Activated CD8-positive, alpha-beta memory T cell treated with anti-CD3 and anti-CD28 coated beads, Interleukin-2, amount 50 U/mL, for 24 hours (primary cell): ENCODE measurements around the gene MAGI2.

Experiments used
- DNase-seq: peaks from one replicate; pipeline ENCODE4 v3.0.0-alpha.2; 2020; ENCODE audit errors: extremely low read depth

The MAGI2 gene

DNA sequence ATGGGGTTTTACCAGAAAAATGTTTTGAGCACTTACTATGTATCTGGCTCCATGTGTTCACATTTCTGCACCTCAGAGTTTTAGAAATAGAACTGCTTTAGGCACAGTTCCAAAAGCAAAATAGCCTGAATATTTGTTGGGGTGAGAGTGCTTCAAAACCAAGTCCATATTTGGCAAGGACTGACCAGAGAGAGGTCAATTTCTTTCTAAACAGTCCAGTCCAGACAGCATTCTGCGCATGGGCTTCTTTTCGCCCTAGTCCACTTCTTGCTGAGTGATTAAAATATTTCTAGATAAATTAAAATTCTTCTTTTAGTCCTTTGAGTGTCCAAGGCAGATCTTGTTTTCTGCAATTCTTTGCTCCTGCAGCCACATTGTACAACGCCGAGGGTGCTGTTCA lies 1227.9 kb downstream of the MAGI2 start:
- no peak for DNase-seq

- DNase-seq, result no peak
Observed at GRCh38 chr7:78224923-78225322, 1228.5 kb downstream of the MAGI2 start.

DNA sequence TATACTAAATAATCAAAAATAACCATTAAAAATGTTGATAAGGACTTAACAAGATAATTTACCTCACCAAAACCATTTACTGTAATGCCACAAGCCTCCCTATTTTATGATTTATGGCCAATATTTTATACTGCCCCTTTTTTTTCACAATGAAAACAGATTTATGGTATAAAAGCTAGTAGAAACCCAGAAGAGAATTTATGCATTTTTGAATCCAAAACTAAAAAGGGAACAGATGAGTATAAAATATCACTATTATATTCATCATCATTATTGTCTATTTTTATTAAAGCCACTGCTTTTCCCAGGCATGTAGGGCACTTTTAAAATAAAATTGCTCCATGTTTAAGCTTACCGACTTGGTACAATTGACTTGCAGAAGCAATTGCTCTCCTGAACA lies 1229.9 kb downstream of the MAGI2 start:
- no peak for DNase-seq

GRCh38 chr7:78222001-78222751 lies 1231.3 kb downstream of the MAGI2 start:
- no peak for DNase-seq

DNA sequence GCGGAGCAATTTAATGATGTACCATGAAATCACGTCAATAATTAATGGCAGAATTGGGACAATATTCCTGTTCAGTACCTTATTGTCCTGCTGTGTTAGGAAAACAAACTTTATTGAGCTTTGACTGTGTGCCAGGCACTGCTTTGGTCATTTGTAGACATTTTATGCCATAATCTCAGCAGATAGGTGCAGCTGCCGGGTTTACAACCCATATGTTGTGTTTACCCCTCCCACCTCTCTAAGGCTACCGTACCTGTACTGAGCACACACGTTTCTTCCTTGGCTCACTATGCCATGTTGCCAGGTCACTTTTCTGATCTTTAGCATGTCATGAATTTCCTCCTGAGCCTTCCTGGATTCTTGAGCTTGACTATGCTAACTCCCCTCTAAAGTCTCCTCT lies 1232.7 kb downstream of the MAGI2 start:
- DNase-seq, result no peak

DNA sequence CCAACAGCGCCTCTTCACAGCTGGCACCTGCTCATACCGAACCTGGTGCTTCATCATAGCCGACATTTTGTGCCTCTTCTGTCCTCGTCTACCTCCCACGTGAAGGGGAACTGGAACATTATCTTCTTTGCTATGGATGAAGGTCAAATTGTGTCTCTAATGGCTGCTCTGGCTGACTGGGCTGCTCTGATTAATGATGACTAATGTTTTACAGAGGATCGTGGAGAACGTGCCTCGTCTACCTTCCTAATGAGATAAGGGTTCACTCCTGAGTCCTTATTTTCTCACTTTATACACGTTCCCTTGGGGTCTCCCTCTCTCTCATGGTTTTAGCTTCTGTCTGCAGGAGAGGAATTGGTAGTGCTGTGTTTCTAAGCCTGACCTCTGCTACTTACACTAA lies 1234.6 kb downstream of the MAGI2 start:
- no peak for DNase-seq

GRCh38 chr7:78218051-78218450 lies 1235.4 kb downstream of the MAGI2 start:
- DNase-seq, result no peak

DNA sequence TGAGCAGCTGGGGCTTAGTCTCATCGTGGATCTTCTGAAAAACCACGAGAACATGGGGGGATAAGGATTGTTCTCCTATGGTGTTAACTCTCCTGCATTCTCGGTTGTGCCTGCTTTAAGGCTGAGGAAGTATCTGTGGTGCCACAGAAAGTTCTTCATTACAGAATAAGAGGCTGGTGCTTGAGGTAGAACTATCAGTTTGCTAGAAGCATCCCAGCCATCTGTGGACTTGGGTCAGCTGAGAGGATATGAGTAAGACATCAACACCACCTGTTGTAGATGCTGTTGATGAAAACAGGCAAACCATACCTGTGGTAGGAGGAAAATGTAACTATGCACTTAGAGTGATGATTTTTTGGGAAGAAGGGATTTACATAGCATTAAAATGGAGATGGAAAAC lies 1238.3 kb downstream of the MAGI2 start:
- no peak for DNase-seq

DNA sequence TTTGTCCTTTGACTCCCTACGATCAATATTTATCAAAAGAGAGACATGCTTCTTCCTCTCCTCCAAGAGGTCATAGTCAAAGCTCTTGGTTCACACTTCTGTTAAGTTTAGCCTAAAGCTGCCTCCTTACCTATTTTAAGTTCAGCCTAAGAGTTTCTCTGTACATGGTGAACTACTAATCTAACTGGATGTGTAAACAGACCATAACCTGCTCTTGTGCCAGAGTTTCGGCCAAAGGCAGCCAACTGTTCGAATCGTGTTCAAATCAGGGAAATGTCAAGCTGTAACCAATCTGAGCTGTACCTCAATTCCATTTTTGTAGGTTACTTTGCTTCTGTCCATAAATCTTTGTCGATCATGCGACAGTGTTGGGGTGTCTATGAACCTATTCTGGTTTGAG lies 1240.1 kb downstream of the MAGI2 start:
- DNase-seq, result no peak

DNA sequence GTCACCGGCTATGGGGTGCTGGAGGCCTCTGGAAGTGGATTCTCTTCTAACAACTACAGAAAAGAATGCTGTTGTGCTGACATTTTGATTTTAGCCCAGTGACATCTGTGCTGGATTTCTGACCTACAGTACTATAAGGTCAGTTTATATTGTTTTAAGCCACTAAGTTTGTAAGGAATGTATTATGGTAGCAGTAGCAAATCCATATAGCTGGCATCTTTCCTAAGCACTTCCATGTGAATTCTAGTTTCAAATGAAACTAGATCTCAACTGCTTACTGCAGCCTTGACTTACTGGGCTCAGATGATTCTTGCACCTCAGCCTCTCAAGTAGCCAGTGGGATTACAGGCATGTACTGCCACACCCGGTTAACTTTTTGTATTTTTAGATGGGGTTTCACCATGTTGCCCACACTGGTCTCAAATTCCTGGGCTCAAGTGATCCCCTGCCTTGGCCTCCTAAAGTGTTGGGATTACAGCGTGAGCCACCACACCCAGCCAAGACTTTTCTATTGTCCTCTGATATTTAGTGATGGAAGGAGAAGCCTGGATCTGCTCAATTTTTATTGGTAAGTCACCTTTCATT lies 1240.9 kb downstream of the MAGI2 start:
- DNase-seq, result no peak

- no peak for DNase-seq
Observed at GRCh38 chr7:78207269-78207668, 1246.2 kb downstream of the MAGI2 start.

DNA sequence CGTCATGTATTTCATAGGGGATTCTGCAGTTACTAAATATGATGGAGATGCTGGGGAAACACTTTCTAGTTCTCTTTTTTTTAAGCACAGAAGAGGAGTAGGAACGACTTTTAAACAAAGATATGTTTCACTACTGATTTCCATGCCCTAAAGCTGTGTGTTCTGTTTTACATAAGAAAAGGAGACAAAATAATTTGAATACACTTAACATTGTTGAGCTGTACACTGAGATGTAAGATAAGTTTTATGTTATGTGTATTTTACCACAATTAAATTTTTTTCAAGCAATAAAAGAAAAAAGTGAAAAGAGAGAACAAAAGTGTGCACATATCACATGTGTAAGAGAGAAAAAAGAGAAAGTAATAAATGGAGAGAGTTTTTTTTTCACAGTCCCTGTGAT lies 1246.7 kb downstream of the MAGI2 start:
- no peak for DNase-seq

- DNase-seq, result no peak
Observed at GRCh38 chr7:78203042-78203720, 1250.3 kb downstream of the MAGI2 start.

DNA sequence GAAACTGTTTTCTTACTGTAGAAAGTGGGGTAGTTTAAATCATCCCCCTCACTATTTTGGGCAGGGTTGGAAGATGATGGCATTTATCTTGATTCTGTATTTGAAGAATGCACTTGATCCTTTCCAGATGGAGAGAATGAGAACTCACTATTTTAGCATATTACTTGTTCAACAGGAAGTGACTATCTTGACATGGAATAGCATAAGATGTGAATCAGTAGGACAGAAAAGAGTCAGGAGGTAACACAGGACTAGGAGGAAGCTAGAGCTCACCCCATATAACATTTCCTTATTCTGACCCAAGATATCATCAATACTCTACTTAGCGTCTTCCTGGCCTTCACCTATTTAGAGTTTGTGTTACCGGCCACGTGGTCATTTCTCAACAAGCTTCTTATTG lies 1254.7 kb downstream of the MAGI2 start:
- DNase-seq, result no peak

GRCh38 chr7:78197447-78197846 lies 1256.0 kb downstream of the MAGI2 start:
- DNase-seq, result no peak

- DNase-seq, result no peak
Observed at GRCh38 chr7:78195281-78195680, 1258.2 kb downstream of the MAGI2 start.

DNA sequence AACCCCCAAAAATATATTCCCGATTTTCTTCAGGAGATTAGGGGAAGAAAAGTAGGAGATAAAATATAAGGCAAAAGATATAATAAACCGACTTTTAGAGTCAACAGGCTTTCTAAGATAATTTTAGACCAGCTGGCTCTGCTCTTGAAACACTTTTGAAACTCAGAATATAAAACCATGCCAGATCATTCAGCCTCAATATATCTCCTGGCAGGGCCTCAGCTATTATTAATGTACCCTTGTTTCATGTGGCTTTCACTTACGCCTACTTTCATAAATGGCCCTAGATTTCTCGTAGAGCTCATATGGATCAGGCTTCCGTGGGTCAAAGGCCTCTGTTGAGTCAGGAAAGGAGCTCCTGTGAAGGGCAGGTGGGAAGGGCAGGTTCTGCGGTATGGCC lies 1258.9 kb downstream of the MAGI2 start:
- no peak for DNase-seq

- DNase-seq, result no peak
Observed at GRCh38 chr7:78191475-78192079, 1261.9 kb downstream of the MAGI2 start.

DNA sequence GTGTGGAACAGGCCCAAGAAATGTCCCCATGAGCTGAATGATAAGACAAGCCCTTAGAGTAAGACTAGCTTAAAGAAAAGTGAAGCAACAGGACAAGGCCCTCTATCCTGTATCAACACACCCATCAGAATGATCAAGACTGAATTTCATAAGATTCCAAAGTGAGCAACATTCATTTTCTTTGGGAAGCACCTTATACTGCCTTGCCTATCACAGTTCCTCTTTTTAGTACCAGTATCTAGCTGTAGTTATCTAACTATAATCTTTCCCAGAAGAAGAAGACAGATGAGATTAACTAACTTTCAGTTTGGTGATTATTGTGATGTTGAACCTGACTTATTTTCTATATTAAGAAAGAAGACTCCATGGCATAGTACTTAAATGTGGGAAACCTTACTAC lies 1263.7 kb downstream of the MAGI2 start:
- no peak for DNase-seq

- no peak for DNase-seq
Observed at GRCh38 chr7:78185149-78185745, 1268.2 kb downstream of the MAGI2 start.

- DNase-seq, result no peak
Observed at GRCh38 chr7:78184299-78184698, 1269.2 kb downstream of the MAGI2 start.

DNA sequence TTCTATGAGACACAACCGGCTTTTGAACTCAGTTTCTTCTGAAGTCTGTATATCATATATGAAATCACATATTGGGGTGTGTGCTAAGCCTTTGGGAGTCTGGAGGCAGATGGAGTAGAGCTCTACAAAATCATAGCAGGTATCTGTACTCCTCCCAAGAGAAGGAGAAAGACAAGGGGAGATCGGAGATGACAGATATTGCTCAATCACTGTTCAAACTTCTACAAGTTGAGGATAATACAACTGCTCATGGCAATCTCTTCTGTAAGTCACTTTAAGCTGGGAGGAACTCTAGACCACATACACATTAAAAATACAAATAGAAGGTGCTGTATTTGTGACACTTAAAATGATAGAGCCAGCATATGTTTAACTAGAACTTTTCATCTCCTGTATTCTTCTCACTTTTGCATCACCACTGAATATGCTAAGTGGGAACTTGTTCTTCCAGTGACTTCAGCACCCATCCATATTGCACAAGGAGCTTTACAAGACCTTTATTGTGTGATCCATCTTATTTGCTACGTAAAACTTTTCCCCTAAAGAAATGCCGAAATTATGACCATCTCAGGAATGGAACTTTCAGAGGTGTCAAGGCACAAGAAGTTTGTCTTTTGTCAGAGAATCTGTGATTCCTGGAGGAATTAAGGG lies 1273.5 kb downstream of the MAGI2 start:
- no peak for DNase-seq
